ENCODE data around the gene NAGPA.
A peak's percentile ranks its signal among the peaks of the same experiment; 100 is the strongest.
"Not testable (repeated sequence)": the region's sequence is repeated elsewhere in the genome, so short reads cannot be mapped to it uniquely, and the experiment has no call there.

Gene NAGPA, protein sequence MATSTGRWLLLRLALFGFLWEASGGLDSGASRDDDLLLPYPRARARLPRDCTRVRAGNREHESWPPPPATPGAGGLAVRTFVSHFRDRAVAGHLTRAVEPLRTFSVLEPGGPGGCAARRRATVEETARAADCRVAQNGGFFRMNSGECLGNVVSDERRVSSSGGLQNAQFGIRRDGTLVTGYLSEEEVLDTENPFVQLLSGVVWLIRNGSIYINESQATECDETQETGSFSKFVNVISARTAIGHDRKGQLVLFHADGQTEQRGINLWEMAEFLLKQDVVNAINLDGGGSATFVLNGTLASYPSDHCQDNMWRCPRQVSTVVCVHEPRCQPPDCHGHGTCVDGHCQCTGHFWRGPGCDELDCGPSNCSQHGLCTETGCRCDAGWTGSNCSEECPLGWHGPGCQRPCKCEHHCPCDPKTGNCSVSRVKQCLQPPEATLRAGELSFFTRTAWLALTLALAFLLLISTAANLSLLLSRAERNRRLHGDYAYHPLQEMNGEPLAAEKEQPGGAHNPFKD

GRCh38 chr16:5033256-5034166, at the start of gene NAGPA:
Gene NAGPA (minus strand): TSS chr16:5033935. CDS start chr16:5033914, 21 bp downstream.
- Histone ChIP-seq H3K9me2 (ENCODE audit: low read depth, low read length) (no peaks in the 10 kb centered on the region), H3K4me2 (ENCODE audit: low read length) (peak within 1 kb of the TSS; percentile 80), H3K79me2 (ENCODE audit: insufficient read depth, low read length) (no peaks in the 10 kb centered on the region), H3K27ac (ENCODE audit: low read depth, low read length, poor library complexity, severe bottlenecking) (no peak within 1 kb of the TSS), H3K9ac (ENCODE audit: low read length) (peak within 1 kb of the TSS; percentile 66), H3F3A (ENCODE audit: insufficient read depth, low read length) (no peaks in the 10 kb centered on the region), H4K20me1 (ENCODE audit: insufficient read depth, low read length) (no peaks in the 10 kb centered on the region), H2AFZ (ENCODE audit: low read length) (peak within 1 kb of the TSS; percentile 88), H3K36me3 (ENCODE audit: insufficient read depth, low read length) (no peaks in the 10 kb centered on the region), H3K9me3 (ENCODE audit: low read length) (no peaks in the 10 kb centered on the region), H3K4me3 (ENCODE audit: low read depth, low read length, poor library complexity, severe bottlenecking) (peak within 1 kb of the TSS; percentile 88), H3K4me1 (ENCODE audit: insufficient read depth, low read length, severe bottlenecking) (peaks cover 26% of the 10 kb centered on the region), H3K27me3 (ENCODE audit: insufficient read depth, low read length) (no peaks in the 10 kb centered on the region)
- TF ChIP-seq, protein P1, sequence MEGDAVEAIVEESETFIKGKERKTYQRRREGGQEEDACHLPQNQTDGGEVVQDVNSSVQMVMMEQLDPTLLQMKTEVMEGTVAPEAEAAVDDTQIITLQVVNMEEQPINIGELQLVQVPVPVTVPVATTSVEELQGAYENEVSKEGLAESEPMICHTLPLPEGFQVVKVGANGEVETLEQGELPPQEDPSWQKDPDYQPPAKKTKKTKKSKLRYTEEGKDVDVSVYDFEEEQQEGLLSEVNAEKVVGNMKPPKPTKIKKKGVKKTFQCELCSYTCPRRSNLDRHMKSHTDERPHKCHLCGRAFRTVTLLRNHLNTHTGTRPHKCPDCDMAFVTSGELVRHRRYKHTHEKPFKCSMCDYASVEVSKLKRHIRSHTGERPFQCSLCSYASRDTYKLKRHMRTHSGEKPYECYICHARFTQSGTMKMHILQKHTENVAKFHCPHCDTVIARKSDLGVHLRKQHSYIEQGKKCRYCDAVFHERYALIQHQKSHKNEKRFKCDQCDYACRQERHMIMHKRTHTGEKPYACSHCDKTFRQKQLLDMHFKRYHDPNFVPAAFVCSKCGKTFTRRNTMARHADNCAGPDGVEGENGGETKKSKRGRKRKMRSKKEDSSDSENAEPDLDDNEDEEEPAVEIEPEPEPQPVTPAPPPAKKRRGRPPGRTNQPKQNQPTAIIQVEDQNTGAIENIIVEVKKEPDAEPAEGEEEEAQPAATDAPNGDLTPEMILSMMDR (IDR thresholded peaks at IDR 0.05; ENCODE audit: low read length) = no peak
- no peak for TF ChIP-seq EZH2 (IDR thresholded peaks at IDR 0.05; ENCODE audit: borderline replicate concordance, low read length)

DNA sequence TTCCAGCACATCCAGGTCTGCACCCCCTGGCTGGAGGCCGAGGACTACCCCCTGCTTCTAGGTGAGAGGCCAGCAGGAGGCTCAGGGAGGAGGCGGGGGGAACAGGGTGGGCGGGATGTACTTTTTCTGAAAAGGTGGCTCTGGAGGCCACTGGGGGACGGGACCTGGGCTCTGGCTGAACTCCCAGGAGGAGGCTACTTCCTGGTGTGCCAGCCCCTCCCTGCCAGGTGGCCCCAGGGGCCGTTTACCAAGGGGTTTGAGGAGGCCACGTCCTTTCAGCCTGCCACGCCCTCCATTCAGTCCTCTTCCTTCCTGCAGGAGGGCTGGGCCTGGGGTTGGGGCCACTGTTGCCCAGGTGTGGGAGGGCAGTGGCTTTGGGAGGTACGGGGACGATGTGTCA, 47.3 kb upstream of the NAGPA start:
- not testable (repeated sequence) for H3K27ac ChIP-seq (ENCODE audit: low read depth, low read length, poor library complexity, severe bottlenecking); H3K79me2 ChIP-seq (ENCODE audit: insufficient read depth, low read length); H3F3A ChIP-seq (ENCODE audit: insufficient read depth, low read length); H4K20me1 ChIP-seq (ENCODE audit: insufficient read depth, low read length); H3K27me3 ChIP-seq (ENCODE audit: insufficient read depth, low read length); H3K4me1 ChIP-seq (ENCODE audit: insufficient read depth, low read length, severe bottlenecking); H2AFZ ChIP-seq (ENCODE audit: low read length); H3K9me2 ChIP-seq (ENCODE audit: low read depth, low read length); H3K4me2 ChIP-seq (ENCODE audit: low read length); H3K9ac ChIP-seq (ENCODE audit: low read length); H3K4me3 ChIP-seq (ENCODE audit: low read depth, low read length, poor library complexity, severe bottlenecking); H3K9me3 ChIP-seq (ENCODE audit: low read length)
- peaks cover 22% of the 10 kb centered on the region for H3K36me3 ChIP-seq (ENCODE audit: insufficient read depth, low read length)

- peaks cover 24% of the 10 kb centered on the region for H3K36me3 ChIP-seq (ENCODE audit: insufficient read depth, low read length)
- H2AFZ ChIP-seq (ENCODE audit: low read length); H3K4me2 ChIP-seq (ENCODE audit: low read length); H3K79me2 ChIP-seq (ENCODE audit: insufficient read depth, low read length); H3K9me2 ChIP-seq (ENCODE audit: low read depth, low read length); H4K20me1 ChIP-seq (ENCODE audit: insufficient read depth, low read length); H3F3A ChIP-seq (ENCODE audit: insufficient read depth, low read length); H3K9ac ChIP-seq (ENCODE audit: low read length); H3K4me3 ChIP-seq (ENCODE audit: low read depth, low read length, poor library complexity, severe bottlenecking); H3K27ac ChIP-seq (ENCODE audit: low read depth, low read length, poor library complexity, severe bottlenecking); H3K9me3 ChIP-seq (ENCODE audit: low read length); H3K4me1 ChIP-seq (ENCODE audit: insufficient read depth, low read length, severe bottlenecking); H3K27me3 ChIP-seq (ENCODE audit: insufficient read depth, low read length): not testable (repeated sequence)
These were observed 46.7 kb upstream of the NAGPA start for GRCh38 chr16:5080461-5080860.

GRCh38 chr16:5078626-5079025, 44.9 kb upstream of the NAGPA start:
- Histone ChIP-seq H3K36me3 (ENCODE audit: insufficient read depth, low read length) (peaks cover 29% of the 10 kb centered on the region), H2AFZ (ENCODE audit: low read length) (no peak overlapping the region), H3K9me3 (ENCODE audit: low read length) (no peaks in the 10 kb centered on the region), H3K27me3 (ENCODE audit: insufficient read depth, low read length) (no peaks in the 10 kb centered on the region), H3K9ac (ENCODE audit: low read length) (no peak overlapping the region), H3F3A (ENCODE audit: insufficient read depth, low read length) (no peaks in the 10 kb centered on the region), H4K20me1 (ENCODE audit: insufficient read depth, low read length) (no peaks in the 10 kb centered on the region), H3K4me1 (ENCODE audit: insufficient read depth, low read length, severe bottlenecking) (no peaks in the 10 kb centered on the region), H3K4me2 (ENCODE audit: low read length) (no peak overlapping the region), H3K4me3 (ENCODE audit: low read depth, low read length, poor library complexity, severe bottlenecking) (no peak overlapping the region), H3K79me2 (ENCODE audit: insufficient read depth, low read length) (no peaks in the 10 kb centered on the region), H3K9me2 (ENCODE audit: low read depth, low read length) (no peaks in the 10 kb centered on the region), H3K27ac (ENCODE audit: low read depth, low read length, poor library complexity, severe bottlenecking) (no peak overlapping the region)
- TF ChIP-seq, protein P1 (IDR thresholded peaks at IDR 0.05; ENCODE audit: low read length) = no peak
- no peak for TF ChIP-seq EZH2 (IDR thresholded peaks at IDR 0.05; ENCODE audit: borderline replicate concordance, low read length)

Measured in OCI-LY1 (cell line).